Fibroblast of villous mesenchyme (primary cell): ENCODE results near the gene MYL4. TPM values are rescaled to one million over a fixed set of nuclear protein-coding genes. Genes with fewer than 3 reads are reported as not detected.
"Not testable (repeated sequence)": the region's sequence is repeated elsewhere in the genome, so short reads cannot be mapped to it uniquely, and the experiment has no call there.

Source experiments
- DNase-seq: peaks from one replicate; pipeline ENCODE4 v3.0.0-alpha.2; 2010; ENCODE audit warnings: low read depth
- H3K4me3 ChIP-seq: 2 replicates; pipeline ENCODE4 v1.5.1; 2011; ENCODE audit warnings: low read depth, mild to moderate bottlenecking, low read length
- CTCF ChIP-seq: IDR thresholded peaks from 2 replicates; pipeline ENCODE4 v1.5.1; 2012; ENCODE audit warnings: low read depth, mild to moderate bottlenecking, low read length; ENCODE audit not compliant: insufficient read depth
- total RNA-seq: library from RNA; depleted of rRNA; stranded (reverse); fragments of >200 nt; gene quantifications from 2 replicates; pipeline ENCODE4 v1.2.3, GENCODE V29; 2012

MYL4 gene
- total RNA-seq, 1 donor, result not detected

GRCh38 chr17:47212458-47212857, 3.3 kb downstream of the MYL4 start:
- no peak for TF ChIP-seq CTCF
- DNase-seq, result no peak

GRCh38 chr17:47213540-47213939, 4.4 kb downstream of the MYL4 start:
- DNase-seq, result no peak
- TF ChIP-seq CTCF, result no peak
- no peak overlapping the region for H3K4me3 ChIP-seq

More at GRCh38 chr17:47212458-47212857, 3.3 kb downstream of the MYL4 start:
- H3K4me3 ChIP-seq, result no peak overlapping the region

GRCh38 chr17:47214931-47215330, 5.8 kb downstream of the MYL4 start:
- TF ChIP-seq CTCF, result no peak
- H3K4me3 ChIP-seq, result no peak overlapping the region
- no peak for DNase-seq

- DNase-seq, H3K4me3 ChIP-seq: not testable (repeated sequence)
Observed at GRCh38 chr17:47216821-47217220, 7.7 kb downstream of the MYL4 start.

GRCh38 chr17:47217279-47217678, 8.1 kb downstream of the MYL4 start:
- not testable (repeated sequence) for H3K4me3 ChIP-seq, DNase-seq

GRCh38 chr17:47218896-47219430, 9.8 kb downstream of the MYL4 start:
- H3K4me3 ChIP-seq, result no peak overlapping the region

GRCh38 chr17:47219621-47220475, 10.7 kb downstream of the MYL4 start:
- TF ChIP-seq CTCF, result no peak
- no peak for DNase-seq
- no peak overlapping the region for H3K4me3 ChIP-seq

More at GRCh38 chr17:47218896-47219430, 9.8 kb downstream of the MYL4 start:
- DNase-seq, result no peak
- no peak for TF ChIP-seq CTCF

- H3K4me3 ChIP-seq, result no peak overlapping the region
- no peak for TF ChIP-seq CTCF
- DNase-seq, result no peak
Observed at GRCh38 chr17:47220531-47220999, 11.4 kb downstream of the MYL4 start.
